ENCODE measurements around the gene CCDC85C.

The CCDC85C gene

DNA sequence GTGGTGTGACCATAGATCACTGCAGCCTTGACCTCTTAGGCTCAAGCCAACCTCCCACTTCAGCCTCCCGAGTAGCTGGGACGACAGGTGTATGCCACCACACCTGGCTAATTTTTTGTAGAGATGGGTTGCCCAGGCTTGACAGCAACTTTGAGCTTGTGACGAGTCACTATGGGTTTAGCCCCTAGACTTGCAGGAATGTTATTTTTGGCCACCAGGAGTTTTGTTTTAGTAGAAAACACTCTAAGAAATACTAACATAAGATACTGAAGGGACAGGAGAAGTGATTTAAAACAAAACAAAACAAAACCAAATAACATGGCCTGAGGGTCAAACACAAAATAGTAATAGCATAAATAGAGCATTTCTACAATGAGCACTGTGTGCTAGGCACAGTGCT lies 149.8 kb downstream of the CCDC85C start:
- Histone ChIP-seq H3K36me3 (peaks cover 87% of the 10 kb centered on the region), H3K9me3 (no peaks in the 10 kb centered on the region), H3K27ac (no peak overlapping the region), H3K4me1 (ENCODE audit: control insufficient read depth in 1 of 2, insufficient read depth in 1 of 2, low read depth in 1 of 2, low read length in 1 of 2) (no peaks in the 10 kb centered on the region), H3K4me3 (ENCODE audit: low read depth in 1 of 2, low read length in 1 of 2) (no peak overlapping the region), H3K27me3 (no peaks in the 10 kb centered on the region)
- TF ChIP-seq, protein P1, sequence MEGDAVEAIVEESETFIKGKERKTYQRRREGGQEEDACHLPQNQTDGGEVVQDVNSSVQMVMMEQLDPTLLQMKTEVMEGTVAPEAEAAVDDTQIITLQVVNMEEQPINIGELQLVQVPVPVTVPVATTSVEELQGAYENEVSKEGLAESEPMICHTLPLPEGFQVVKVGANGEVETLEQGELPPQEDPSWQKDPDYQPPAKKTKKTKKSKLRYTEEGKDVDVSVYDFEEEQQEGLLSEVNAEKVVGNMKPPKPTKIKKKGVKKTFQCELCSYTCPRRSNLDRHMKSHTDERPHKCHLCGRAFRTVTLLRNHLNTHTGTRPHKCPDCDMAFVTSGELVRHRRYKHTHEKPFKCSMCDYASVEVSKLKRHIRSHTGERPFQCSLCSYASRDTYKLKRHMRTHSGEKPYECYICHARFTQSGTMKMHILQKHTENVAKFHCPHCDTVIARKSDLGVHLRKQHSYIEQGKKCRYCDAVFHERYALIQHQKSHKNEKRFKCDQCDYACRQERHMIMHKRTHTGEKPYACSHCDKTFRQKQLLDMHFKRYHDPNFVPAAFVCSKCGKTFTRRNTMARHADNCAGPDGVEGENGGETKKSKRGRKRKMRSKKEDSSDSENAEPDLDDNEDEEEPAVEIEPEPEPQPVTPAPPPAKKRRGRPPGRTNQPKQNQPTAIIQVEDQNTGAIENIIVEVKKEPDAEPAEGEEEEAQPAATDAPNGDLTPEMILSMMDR (IDR thresholded peaks at IDR 0.05): no peak

DNA sequence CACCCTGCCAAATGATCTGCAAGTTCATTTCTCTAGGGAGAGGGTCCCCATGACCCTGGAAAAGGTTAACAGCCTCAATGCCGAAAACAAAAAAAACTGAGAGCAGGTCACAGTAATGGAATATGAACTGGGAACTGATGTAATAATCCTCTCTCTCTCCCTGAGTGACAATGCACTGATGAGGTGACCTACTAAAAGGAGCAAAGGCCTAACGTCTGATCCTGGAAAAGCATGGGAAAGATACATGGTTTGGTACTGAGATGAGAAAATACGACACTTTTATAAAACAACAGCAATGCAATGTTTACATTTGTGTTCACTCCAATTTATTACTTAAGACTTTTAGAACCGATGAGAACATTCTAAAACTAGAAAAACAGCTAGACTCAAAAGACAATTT lies 151.0 kb downstream of the CCDC85C start:
- no peaks in the 10 kb centered on the region for H3K9me3 ChIP-seq
- TF ChIP-seq, protein P1 (IDR thresholded peaks at IDR 0.05): no peak
- H3K4me1 ChIP-seq (ENCODE audit: control insufficient read depth in 1 of 2, insufficient read depth in 1 of 2, low read depth in 1 of 2, low read length in 1 of 2): no peaks in the 10 kb centered on the region
- H3K27me3 ChIP-seq: no peaks in the 10 kb centered on the region
- H3K27ac ChIP-seq: no peak overlapping the region
- peaks cover 96% of the 10 kb centered on the region for H3K36me3 ChIP-seq
- H3K4me3 ChIP-seq (ENCODE audit: low read depth in 1 of 2, low read length in 1 of 2): no peak overlapping the region

DNA sequence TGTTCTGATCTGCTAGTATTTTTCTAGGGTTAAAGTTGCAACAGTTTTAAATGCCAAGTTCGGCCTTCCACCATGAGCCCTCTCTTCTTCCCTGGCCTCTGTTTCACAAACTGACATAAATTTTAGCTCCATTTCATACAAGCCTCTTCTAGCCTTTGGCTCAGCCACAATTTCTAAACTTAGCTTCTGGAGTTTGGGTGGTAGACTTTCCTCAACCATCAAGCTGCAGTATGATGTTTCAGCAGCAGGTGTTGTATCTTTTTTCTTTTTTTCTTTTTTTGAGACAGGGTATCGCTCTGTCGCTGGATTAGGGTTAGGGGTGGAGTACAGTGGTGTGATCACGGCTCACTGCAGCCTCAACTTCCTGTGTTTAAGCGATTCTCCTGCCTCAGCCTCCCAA lies 152.8 kb downstream of the CCDC85C start:
- Histone ChIP-seq H3K4me3 (ENCODE audit: low read depth in 1 of 2, low read length in 1 of 2) (no peak overlapping the region), H3K4me1 (ENCODE audit: control insufficient read depth in 1 of 2, insufficient read depth in 1 of 2, low read depth in 1 of 2, low read length in 1 of 2) (no peaks in the 10 kb centered on the region), H3K36me3 (peaks cover 96% of the 10 kb centered on the region), H3K27me3 (no peaks in the 10 kb centered on the region), H3K9me3 (no peaks in the 10 kb centered on the region), H3K27ac (no peak overlapping the region)
- TF ChIP-seq, protein P1 (IDR thresholded peaks at IDR 0.05): no peak

DNA sequence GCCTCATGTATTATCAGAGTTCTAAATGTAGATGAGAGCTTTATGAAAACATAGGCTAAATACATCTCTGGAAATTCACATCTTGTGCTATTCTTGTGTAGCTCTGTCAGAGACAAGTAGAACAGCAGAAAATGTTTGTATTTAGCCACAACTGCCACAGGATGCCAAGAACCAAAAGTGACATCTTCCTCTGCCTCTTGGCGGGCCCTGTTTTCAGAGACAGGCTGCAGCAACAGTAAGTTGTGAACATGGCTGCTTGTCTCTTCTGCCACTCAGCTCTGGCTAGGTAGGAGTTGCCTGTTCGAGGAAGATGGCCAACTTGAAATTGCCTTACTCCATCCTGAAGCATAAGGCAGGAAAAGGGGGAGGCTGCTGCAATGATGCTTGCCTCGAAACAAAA lies 153.7 kb downstream of the CCDC85C start:
- Histone ChIP-seq H3K27me3 (no peaks in the 10 kb centered on the region), H3K9me3 (no peaks in the 10 kb centered on the region), H3K4me1 (ENCODE audit: control insufficient read depth in 1 of 2, insufficient read depth in 1 of 2, low read depth in 1 of 2, low read length in 1 of 2) (no peaks in the 10 kb centered on the region), H3K4me3 (ENCODE audit: low read depth in 1 of 2, low read length in 1 of 2) (no peak overlapping the region), H3K27ac (no peak overlapping the region), H3K36me3 (peaks cover 96% of the 10 kb centered on the region)
- TF ChIP-seq, protein P1 (IDR thresholded peaks at IDR 0.05): no peak

Data from neutrophil (primary cell).